CD4-positive, alpha-beta T cell treated with Interleukin-15 for 4 hours (primary cell): ENCODE measurements around the gene BCKDHA.
"Not testable (repeated sequence)": the region's sequence is repeated elsewhere in the genome, so short reads cannot be mapped to it uniquely, and the experiment has no call there.

Experiments used
- DNase-seq: peaks from one replicate; pipeline ENCODE4 v3.0.0-alpha.2; 2020; ENCODE audit warnings: low spot score

The BCKDHA gene

GRCh38 chr19:41405776-41406175, 8.2 kb downstream of the BCKDHA start:
- DNase-seq = no peak

GRCh38 chr19:41407271-41407670, 9.7 kb downstream of the BCKDHA start:
- DNase-seq = no peak

GRCh38 chr19:41408256-41408655, 10.6 kb downstream of the BCKDHA start:
- DNase-seq = no peak

- not testable (repeated sequence) for DNase-seq
Measured at GRCh38 chr19:41408846-41409245, 11.2 kb downstream of the BCKDHA start.

- DNase-seq = no peak
Measured at GRCh38 chr19:41409288-41409687, 11.7 kb downstream of the BCKDHA start.

- no peak for DNase-seq
Measured at GRCh38 chr19:41410336-41411054, 12.9 kb downstream of the BCKDHA start.

GRCh38 chr19:41411100-41411967, 13.7 kb downstream of the BCKDHA start:
- no peak for DNase-seq

- DNase-seq = no peak
Measured at GRCh38 chr19:41411968-41412265, 14.3 kb downstream of the BCKDHA start.

GRCh38 chr19:41412953-41413352, 15.3 kb downstream of the BCKDHA start:
- DNase-seq = no peak

GRCh38 chr19:41413947-41414346, 16.3 kb downstream of the BCKDHA start:
- DNase-seq = no peak

- no peak for DNase-seq
Measured at GRCh38 chr19:41414461-41414860, 16.8 kb downstream of the BCKDHA start.

GRCh38 chr19:41415154-41415571, 17.5 kb downstream of the BCKDHA start:
- no peak for DNase-seq

GRCh38 chr19:41416194-41416674, 18.6 kb downstream of the BCKDHA start:
- DNase-seq = no peak

GRCh38 chr19:41420101-41420880, 22.7 kb downstream of the BCKDHA start:
- no peak for DNase-seq

GRCh38 chr19:41421314-41421713, 23.7 kb downstream of the BCKDHA start:
- DNase-seq = no peak

GRCh38 chr19:41421973-41422372, 24.4 kb downstream of the BCKDHA start:
- DNase-seq = no peak

- DNase-seq = no peak
Measured at GRCh38 chr19:41422456-41422855, 24.8 kb downstream of the BCKDHA start.

GRCh38 chr19:41422955-41423354, 25.3 kb downstream of the BCKDHA start:
- no peak for DNase-seq

- no peak for DNase-seq
Measured at GRCh38 chr19:41424335-41425173, 26.9 kb downstream of the BCKDHA start.

GRCh38 chr19:41425174-41426115, 27.8 kb downstream of the BCKDHA start:
- DNase-seq = no peak
